AG04450 (cell line): ENCODE measurements around the gene MYBBP1A. TPM values are rescaled to one million over a fixed set of nuclear protein-coding genes. Genes with fewer than 3 reads are reported as not detected.

Experiments
- CTCF ChIA-PET: fragments of 300-600, 350-600 bp; formaldehyde crosslinking; extraction: SDS; loops from one replicate; lab custom pipeline; 2022; ENCODE audit warnings: antibody characterized with exemption, inconsistent platforms; lab: Charles Lee
- POLR2A ChIA-PET: fragments of 350-600 bp; formaldehyde crosslinking; extraction: SDS; loops from one replicate; lab custom pipeline; 2021; ENCODE audit warnings: antibody characterized with exemption, inconsistent platforms; lab: Yijun Ruan, JAX
- DNase-seq: peaks from one replicate; pipeline ENCODE4 v3.0.0-alpha.2; 2011; ENCODE audit warnings: low read depth, low spot score
- H3K27ac ChIP-seq: one replicate; pipeline ENCODE4 v1.5.1; 2012; ENCODE audit warnings: low read depth, low read length, control low read depth
- H3K27me3 ChIP-seq: one replicate; pipeline ENCODE4 v1.6.0; 2012; ENCODE audit warnings: low read length; ENCODE audit not compliant: control insufficient read depth, insufficient read depth
- H3K4me3 ChIP-seq: 2 replicates; pipeline ENCODE4 v1.5.1; 2011; ENCODE audit warnings: mild to moderate bottlenecking, low read depth, low read length, control low read depth
- H3K9me3 ChIP-seq: 2 replicates; pipeline ENCODE4 v1.5.1; 2012; ENCODE audit warnings: low read length; ENCODE audit not compliant: control insufficient read depth, insufficient read depth
- CTCF ChIP-seq: IDR thresholded peaks from 2 replicates; pipeline ENCODE4 v1.5.1; 2011; ENCODE audit warnings: low read depth, low read length, control low read depth, inconsistent platforms
- polyA plus RNA-seq: library from polyadenylated mRNA; depleted of rRNA; stranded (reverse); fragments of >200 nt; gene quantifications from 2 replicates; pipeline ENCODE4 v1.2.3, GENCODE V29; 2011

MYBBP1A gene
- polyA plus RNA-seq, 1 experiment: 12.5 TPM

- Histone ChIP-seq H3K27me3 (peaks cover 73% of the 10 kb centered on the region), H3K4me3 (no peak overlapping the region), H3K9me3 (no peaks in the 10 kb centered on the region), H3K27ac (no peak overlapping the region)
- POLR2A ChIA-PET: no interaction called here
- DNase-seq: no peak
- TF ChIP-seq CTCF: no peak
- CTCF ChIA-PET: interaction anchor here (1.8 kb wide), 1 partner anchor 19 kb away, joined by 8 read pairs; no protein-coding TSS in a partner anchor
These were observed 30.4 kb upstream of the MYBBP1A start for GRCh38 chr17:4585638-4585994.

GRCh38 chr17:4584917-4585637 lies 29.9 kb upstream of the MYBBP1A start:
- Histone ChIP-seq H3K4me3 (no peak overlapping the region), H3K9me3 (no peaks in the 10 kb centered on the region), H3K27me3 (peaks cover 69% of the 10 kb centered on the region), H3K27ac (no peak overlapping the region)
- ChIA-PET POLR2A (no interaction called here), CTCF (no interaction called here)
- DNase-seq: no peak
- TF ChIP-seq CTCF: no peak

GRCh38 chr17:4584101-4584916 lies 29.1 kb upstream of the MYBBP1A start, which contains the start of gene SMTNL2:
Gene SMTNL2 (plus strand): TSS chr17:4584529. CDS start chr17:4584606, 77 bp downstream.
- Histone ChIP-seq H3K9me3 (no peaks in the 10 kb centered on the region), H3K4me3 (peak within 1 kb of the TSS; percentile 13; the same call in 1 of the 2 replicates), H3K27ac (no peak within 1 kb of the TSS), H3K27me3 (peaks cover 71% of the 10 kb centered on the region)
- CTCF ChIA-PET: interaction anchor here (0.6 to 1.8 kb wide), 2 partner anchors 17 to 24 kb away, joined by 3 to 11 read pairs; no protein-coding TSS in a partner anchor
- no peak for DNase-seq
- POLR2A ChIA-PET: no interaction called here
- no peak for TF ChIP-seq CTCF

- TF ChIP-seq CTCF: peak; percentile 45
- DNase-seq: no peak
- no peak overlapping the region for H3K27ac ChIP-seq
- H3K4me3 ChIP-seq: no peak overlapping the region
- CTCF ChIA-PET: interaction anchor here (0.6 to 1.8 kb wide), 3 partner anchors 14 to 24 kb away, joined by 3 to 11 read pairs (median 5); no protein-coding TSS in a partner anchor
- peaks cover 67% of the 10 kb centered on the region for H3K27me3 ChIP-seq
- no peaks in the 10 kb centered on the region for H3K9me3 ChIP-seq
- POLR2A ChIA-PET: no interaction called here
These were observed 28.6 kb upstream of the MYBBP1A start for GRCh38 chr17:4583782-4584100.
